Measurements from ENCODE around the gene MND1.
"Not testable (repeated sequence)": the region's sequence is repeated elsewhere in the genome, so short reads cannot be mapped to it uniquely, and the experiment has no call there.

The MND1 gene

DNA sequence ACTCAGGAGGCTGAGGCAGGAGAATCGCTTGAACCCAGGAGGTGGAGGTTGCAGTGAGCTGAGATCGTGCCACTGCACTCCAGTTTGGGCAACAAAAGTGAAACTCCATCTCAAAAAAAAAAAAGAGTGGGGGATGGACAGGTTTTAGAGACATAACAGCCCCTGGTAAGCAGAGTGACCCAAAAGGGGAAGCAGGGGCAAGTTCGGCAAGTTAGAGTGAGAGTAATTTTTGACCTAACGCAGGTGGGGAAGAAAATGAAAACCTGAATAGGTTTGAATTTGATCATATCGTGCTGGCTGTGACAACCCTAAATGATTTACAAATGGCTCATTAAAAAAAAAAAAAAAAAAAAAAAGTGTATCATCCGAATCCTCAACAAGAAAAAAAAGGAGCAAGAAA lies 96.0 kb downstream of the MND1 start:
- DNase-seq (ENCODE audit: low spot score) = no peak

DNA sequence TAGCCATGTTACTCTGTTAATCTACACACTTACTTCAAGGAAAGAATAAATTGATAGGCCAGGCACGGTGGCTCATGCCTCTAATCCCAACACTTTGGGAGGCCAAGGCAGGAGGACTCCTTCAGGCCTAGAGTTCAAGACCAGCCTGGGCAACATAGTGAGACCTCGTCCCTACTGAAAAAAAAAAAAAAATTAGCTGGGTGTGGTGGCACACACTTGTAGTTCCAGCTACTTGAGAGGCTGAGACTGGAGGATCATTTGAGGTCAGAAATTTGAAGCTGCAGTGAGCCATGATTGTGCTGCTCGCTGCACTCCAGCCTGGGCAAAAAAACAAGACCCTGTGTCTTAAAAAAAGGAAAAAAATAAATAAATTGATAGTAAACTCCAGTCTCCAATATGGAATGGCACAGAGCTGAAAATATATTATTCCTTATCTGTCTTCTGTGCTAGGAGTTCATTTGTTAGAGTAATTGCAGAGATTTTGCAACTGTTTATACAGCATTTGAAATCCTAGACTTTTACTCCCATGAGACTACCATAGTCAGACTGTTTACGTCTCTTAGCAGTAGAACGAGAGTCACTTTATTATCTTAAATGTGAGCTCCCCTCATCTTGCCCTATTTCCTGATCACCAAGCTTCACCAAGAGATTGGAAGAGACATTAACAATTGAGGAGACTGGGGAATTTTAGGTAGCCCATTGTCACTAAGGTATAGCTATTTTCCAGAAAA lies 102.9 kb downstream of the MND1 start:
- no peak for DNase-seq (ENCODE audit: low spot score)

- DNase-seq (ENCODE audit: low spot score) = no peak
Observed at GRCh38 chr4:153448003-153448731, 103.7 kb downstream of the MND1 start.

- DNase-seq (ENCODE audit: low spot score) = no peak
Observed at GRCh38 chr4:153449338-153449737, 104.8 kb downstream of the MND1 start.

DNA sequence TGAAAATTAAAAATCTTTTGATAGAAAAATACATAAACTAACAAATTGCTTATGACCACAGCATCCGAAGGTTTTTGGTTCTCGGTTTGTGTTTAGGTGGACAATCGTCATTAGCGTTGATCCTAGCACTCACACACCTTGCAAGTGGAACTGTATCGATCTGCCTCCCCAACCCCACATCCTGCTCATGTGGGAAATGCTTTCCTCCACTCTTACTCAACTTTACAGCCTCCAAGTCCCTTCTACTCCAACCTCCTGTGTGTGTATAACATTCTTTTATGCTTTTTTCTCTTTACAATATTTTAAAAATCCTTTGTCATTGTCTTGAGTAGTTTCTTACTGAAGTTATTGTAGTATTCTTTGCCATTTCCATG lies 106.0 kb downstream of the MND1 start:
- DNase-seq (ENCODE audit: low spot score) = no peak

- peak; percentile 40 for DNase-seq (ENCODE audit: low spot score)
Observed at GRCh38 chr4:153451145-153451544, 106.7 kb downstream of the MND1 start.

DNA sequence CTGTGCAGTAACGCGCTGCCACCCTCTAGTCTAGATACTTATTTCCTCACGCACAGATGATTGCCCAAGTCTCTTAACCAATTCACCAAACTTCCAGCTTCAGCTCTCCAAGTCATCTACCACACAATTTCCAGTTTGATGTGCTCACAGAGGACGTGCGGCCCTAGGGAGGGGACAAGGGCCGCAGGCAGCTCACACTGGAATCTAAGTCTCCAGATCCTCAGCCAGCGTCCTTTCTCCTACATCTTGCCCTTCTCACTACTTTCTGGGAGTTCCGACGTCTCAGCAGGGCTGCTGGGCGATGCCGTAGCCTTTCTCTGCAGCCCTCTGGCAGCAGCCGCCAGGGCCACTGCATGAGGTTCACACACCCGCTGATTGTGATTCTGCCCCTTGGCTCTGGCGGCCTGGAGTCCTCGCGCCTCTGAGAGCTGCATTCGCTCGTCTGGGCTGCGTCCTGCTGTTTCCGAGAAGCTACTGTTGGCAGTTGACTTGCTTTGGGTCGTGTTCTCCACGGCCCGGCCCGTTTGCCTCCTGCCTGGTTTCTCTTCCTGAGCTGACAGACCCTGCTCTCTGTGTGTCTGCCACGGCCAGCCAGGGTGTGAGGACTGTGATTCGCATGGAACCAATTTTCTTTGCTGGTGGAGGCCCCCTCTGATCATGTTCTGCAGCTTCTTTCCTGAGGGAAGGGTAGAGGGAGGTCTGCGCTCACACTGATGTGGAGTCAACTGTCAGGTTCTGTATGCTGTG lies 107.6 kb downstream of the MND1 start:
- no peak for DNase-seq (ENCODE audit: low spot score)

DNA sequence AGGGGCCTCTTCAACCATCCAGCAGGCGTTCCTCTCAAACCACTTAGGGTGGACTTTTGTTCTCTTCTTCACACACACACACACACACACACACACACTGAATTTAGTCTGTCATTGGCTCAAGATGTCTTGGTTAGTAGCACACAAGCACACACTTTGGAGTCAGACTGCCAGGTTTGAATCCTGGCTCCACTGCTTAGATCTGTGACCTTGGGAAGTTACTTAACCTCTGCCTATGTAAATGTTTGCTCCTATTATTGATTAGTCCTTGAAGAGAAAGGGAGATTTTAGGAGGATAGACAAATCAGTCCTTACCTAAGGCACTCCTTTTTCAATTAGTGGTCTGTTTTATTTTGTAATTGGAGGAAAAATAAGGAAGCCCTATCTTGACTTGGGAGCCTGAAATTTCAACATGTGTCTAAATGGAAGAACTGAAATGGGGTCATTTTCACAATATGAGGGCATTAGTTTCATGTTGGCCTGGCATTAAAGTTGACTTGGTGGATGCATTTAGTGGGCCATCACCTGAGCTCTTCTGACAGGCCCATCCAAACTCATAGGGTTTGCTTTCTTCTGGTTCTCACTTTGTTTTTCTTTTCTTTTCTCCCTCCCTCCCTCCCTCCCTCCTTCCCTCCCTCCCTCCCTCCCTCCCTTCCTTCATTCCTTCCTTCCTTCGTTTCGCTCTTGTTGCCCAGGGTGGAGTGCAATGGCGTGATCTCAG lies 108.3 kb downstream of the MND1 start:
- no peak for DNase-seq (ENCODE audit: low spot score)

DNA sequence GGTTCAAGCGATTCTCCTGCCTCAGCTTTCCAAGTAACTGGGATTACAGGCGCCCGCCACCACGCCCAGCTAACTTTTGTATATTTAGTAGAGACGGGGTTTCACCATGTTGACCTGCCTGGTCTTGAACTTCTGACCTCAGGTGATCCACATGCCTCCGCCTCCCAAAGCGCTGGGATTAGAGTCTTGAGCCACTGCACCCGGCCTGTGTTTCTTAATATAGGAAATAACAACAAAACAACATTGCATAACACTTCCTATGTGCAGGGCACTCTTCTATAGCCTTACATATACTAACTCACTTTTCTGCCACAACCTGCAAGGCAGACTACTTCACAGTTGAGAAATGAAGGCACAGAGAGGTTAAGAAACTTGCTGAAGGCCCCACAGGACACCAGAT lies 108.9 kb downstream of the MND1 start:
- no peak for DNase-seq (ENCODE audit: low spot score)

- DNase-seq (ENCODE audit: low spot score) = no peak
Observed at GRCh38 chr4:153458969-153459368, 114.5 kb downstream of the MND1 start.

DNA sequence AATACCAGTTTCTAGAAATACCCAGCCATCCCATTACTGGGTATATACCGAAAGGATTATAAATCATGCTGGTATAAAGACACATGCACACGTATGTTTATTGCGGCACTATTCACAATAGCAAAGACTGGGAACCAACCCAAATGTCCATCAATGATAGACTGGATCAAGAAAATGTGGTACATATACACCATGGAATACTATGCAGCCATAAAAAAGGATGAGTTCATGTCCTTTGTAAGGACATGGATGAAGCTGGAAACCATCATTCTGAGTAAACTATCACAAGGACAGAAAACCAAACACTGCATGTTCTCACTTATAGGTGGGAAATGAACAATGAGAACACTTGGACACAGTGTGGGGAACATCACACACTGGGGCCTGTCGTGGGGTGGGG lies 117.1 kb downstream of the MND1 start:
- DNase-seq (ENCODE audit: low spot score) = not testable (repeated sequence)

DNA sequence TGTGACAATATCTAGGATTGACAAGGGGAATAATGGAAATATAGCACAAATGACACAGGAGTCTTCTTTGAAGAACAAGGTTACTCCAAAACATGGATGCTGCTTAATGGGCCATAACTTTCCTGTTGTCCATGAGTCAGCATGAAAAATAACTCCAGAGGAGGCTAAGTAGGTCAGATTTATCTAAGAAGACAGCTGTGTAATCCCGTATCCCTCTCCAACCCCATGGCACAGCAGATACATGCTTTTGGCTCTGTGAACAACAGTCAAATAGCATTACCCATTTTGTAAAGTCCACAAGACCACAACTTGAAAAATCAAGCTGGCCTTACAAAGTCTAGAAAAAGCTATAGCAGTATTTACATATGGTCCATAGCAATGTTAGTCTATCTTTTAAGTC lies 119.6 kb downstream of the MND1 start:
- peak; percentile 36 for DNase-seq (ENCODE audit: low spot score)

Data from RKO (cell line).